ENCODE results near the gene LASP1. TPM values are rescaled to one million over a fixed set of nuclear protein-coding genes. Genes with fewer than 3 reads are reported as not detected.
A peak's percentile ranks its signal among the peaks of the same experiment; 100 is the strongest.

The LASP1 gene
- total RNA-seq, 2 donors from 2014 or later = 297 to 330 TPM

GRCh38 chr17:38883592-38884526 lies 14.0 kb downstream of the LASP1 start:
- H3K27ac ChIP-seq = peak overlapping the region; percentile 46
- no peaks in the 10 kb centered on the region for H3K36me3 ChIP-seq
- intact Hi-C loops (cut with DNase I) = loop anchor here (10.0 kb wide), 1 partner anchor 271 kb away; the partner anchor contains the start of gene PLXDC1
- no peaks in the 10 kb centered on the region for H3K27me3 ChIP-seq
- H3K9me3 ChIP-seq = no peaks in the 10 kb centered on the region
- no peak for DNase-seq
- peak overlapping the region in 1 of 2 donors; percentile 6 for H3K9ac ChIP-seq (ENCODE audit: low read depth in 2 of 2, low read length in 2 of 2)
- no peak for TF ChIP-seq CTCF (IDR thresholded peaks at IDR 0.05)
- H3K4me1 ChIP-seq = peaks cover 46% of the 10 kb centered on the region
- H3K4me3 ChIP-seq = no peak overlapping the region

- H3K27ac ChIP-seq = peak overlapping the region; percentile 46
- H3K4me3 ChIP-seq = no peak overlapping the region
Measured at GRCh38 chr17:38885044-38885727, 15.3 kb downstream of the LASP1 start.

GRCh38 chr17:38885728-38886642 lies 16.1 kb downstream of the LASP1 start:
- no peaks in the 10 kb centered on the region for H3K9me3 ChIP-seq
- no peak for TF ChIP-seq CTCF (IDR thresholded peaks at IDR 0.05)
- no peaks in the 10 kb centered on the region for H3K27me3 ChIP-seq
- no peak for DNase-seq
- H3K4me3 ChIP-seq = no peak overlapping the region
- H3K4me1 ChIP-seq = peaks cover 35% of the 10 kb centered on the region
- H3K36me3 ChIP-seq = no peaks in the 10 kb centered on the region
- peak overlapping the region; percentile 30 for H3K27ac ChIP-seq
- intact Hi-C loops (cut with DNase I) = loop anchor here (10.0 kb wide), 1 partner anchor 269 kb away; the partner anchor contains the start of gene PLXDC1
- peak overlapping the region; percentile 1 to 59 for H3K9ac ChIP-seq (ENCODE audit: low read depth in 2 of 2, low read length in 2 of 2)

More at GRCh38 chr17:38885044-38885727, 15.3 kb downstream of the LASP1 start:
- Histone ChIP-seq H3K9ac (ENCODE audit: low read depth in 2 of 2, low read length in 2 of 2) (peak overlapping the region in 1 of 2 donors; percentile 59), H3K36me3 (no peaks in the 10 kb centered on the region), H3K4me1 (peaks cover 39% of the 10 kb centered on the region), H3K9me3 (no peaks in the 10 kb centered on the region), H3K27me3 (no peaks in the 10 kb centered on the region)
- no peak for TF ChIP-seq CTCF (IDR thresholded peaks at IDR 0.05)
- intact Hi-C loops (cut with DNase I) = loop anchor here (10.0 kb wide), 1 partner anchor 270 kb away; the partner anchor contains the start of gene PLXDC1
- no peak for DNase-seq

- DNase-seq = peak; percentile 68
- peak overlapping the region; percentile 30 for H3K27ac ChIP-seq
- H3K27me3 ChIP-seq = no peaks in the 10 kb centered on the region
- H3K36me3 ChIP-seq = no peaks in the 10 kb centered on the region
- peaks cover 35% of the 10 kb centered on the region for H3K4me1 ChIP-seq
- H3K4me3 ChIP-seq = no peak overlapping the region
- intact Hi-C loops (cut with DNase I) = loop anchor here (10.0 kb wide), 1 partner anchor 268 kb away; the partner anchor contains the start of gene PLXDC1
- H3K9me3 ChIP-seq = no peaks in the 10 kb centered on the region
- H3K9ac ChIP-seq (ENCODE audit: low read depth in 2 of 2, low read length in 2 of 2) = peak overlapping the region in 1 of 2 donors; percentile 59
- TF ChIP-seq CTCF (IDR thresholded peaks at IDR 0.05) = no peak
Measured at GRCh38 chr17:38886643-38887010, 16.8 kb downstream of the LASP1 start.

Measured in colonic mucosa (tissue), 4 donors.